Thyroid gland (tissue), 4 donors: ENCODE measurements around the gene CCDC85C. TPM values are rescaled to one million over a fixed set of nuclear protein-coding genes. Genes with fewer than 3 reads are reported as not detected.

Source experiments
- DNase-seq, 2 donors: peaks; one replicate each; pipeline ENCODE4 v3.0.0-alpha.2; 2019
- H3K27ac ChIP-seq, 3 donors: fragments of 200-600 bp; sonication (generic); 1 replicate in 2 of 3; 2 replicates in 1 of 3; pipeline ENCODE4 v1.5.1; 2016 to 2019; ENCODE audit warnings: mild to moderate bottlenecking in 1 of 3, moderate library complexity in 1 of 3
- H3K27me3 ChIP-seq: fragments of 200-600 bp; sonication (generic); one replicate; pipeline ENCODE4 v1.5.1; 2019
- H3K36me3 ChIP-seq, 2 donors: fragments of 200-600 bp; sonication (generic); one replicate each; pipeline ENCODE4 v1.5.1; 2016 to 2019
- H3K4me1 ChIP-seq, 2 donors: fragments of 200-600 bp; sonication (generic); one replicate each; pipeline ENCODE4 v1.5.1; 2017 to 2019
- H3K4me3 ChIP-seq, 3 donors: fragments of 200-600 bp; sonication (generic); replicated peaks in 1 of 3; 1 replicate in 2 of 3; 2 replicates in 1 of 3; pipeline ENCODE4 v1.5.1; 2016; ENCODE audit warnings: mild to moderate bottlenecking in 1 of 3
- H3K9me3 ChIP-seq: fragments of 200-600 bp; sonication (generic); one replicate; pipeline ENCODE4 v1.5.1; 2017
- CTCF ChIP-seq, 6 experiments: fragments of 200-600 bp in 3 of 6; fragments of 450-650 bp in 3 of 6; sonication (generic) in 3 of 6; IDR thresholded peaks; one replicate each; pipeline ENCODE4 v1.5.1; 2016 to 2019; ENCODE audit warnings: antibody characterized with exemption in 6 of 6, mild to moderate bottlenecking in 2 of 6, inconsistent platforms in 1 of 6, moderate library complexity in 1 of 6
- POLR2A ChIP-seq, 2 donors: fragments of 450-650 bp; IDR thresholded peaks; one replicate each; pipeline ENCODE4 v1.6.1; 2017; ENCODE audit warnings: antibody characterized with exemption in 2 of 2, mild to moderate bottlenecking in 2 of 2, moderate library complexity in 1 of 2
- WGBS, 2 donors: methylation state at CpG; one replicate each; pipeline ENCODE4 v1.1.5; 2017; 5-methylcytosine and 5-hydroxymethylcytosine counted together
- intact Hi-C: fragments of 100-400 bp; cut with DNase I; formaldehyde crosslinking; loops from one replicate; pipeline ENCODE4 v1.15.1; 2023
- total RNA-seq, 4 donors: library from RNA; depleted of rRNA; stranded (reverse); fragments of >200 nt; gene quantifications; one replicate each; pipeline ENCODE4 v1.2.3, GENCODE V29; 2016

CCDC85C gene
- total RNA-seq, 4 donors from 2014 or later = 8.6 to 28.3 (median 17.3) TPM

GRCh38 chr14:99627100-99627499, 23.1 kb upstream of the CCDC85C start:
- DNase-seq = no peak
- Histone ChIP-seq H3K27ac (no peak overlapping the region), H3K27me3 (no peaks in the 10 kb centered on the region), H3K4me1 (peaks cover 0 to 3% of the 10 kb centered on the region in 2 donors), H3K4me3 (no peak overlapping the region), H3K36me3 (no peaks in the 10 kb centered on the region), H3K9me3 (no peaks in the 10 kb centered on the region)
- WGBS, 2 donors = 78 to 82% methylated on average over 2 of the region's 2 CpGs
- intact Hi-C loops = no loop called here
- no peak for TF ChIP-seq CTCF (IDR thresholded peaks at IDR 0.05)
- no peak for TF ChIP-seq POLR2A (IDR thresholded peaks at IDR 0.05)

GRCh38 chr14:99626041-99626648, 22.1 kb upstream of the CCDC85C start:
- peaks cover 0 to 3% of the 10 kb centered on the region in 2 donors for H3K4me1 ChIP-seq
- intact Hi-C loops = no loop called here
- no peak for DNase-seq
- no peaks in the 10 kb centered on the region for H3K36me3 ChIP-seq
- no peak overlapping the region for H3K27ac ChIP-seq
- H3K27me3 ChIP-seq = no peaks in the 10 kb centered on the region
- H3K4me3 ChIP-seq = no peak overlapping the region
- WGBS, 2 donors = 79 to 85% methylated on average over 8 to 11 of the region's 11 CpGs
- TF ChIP-seq CTCF (IDR thresholded peaks at IDR 0.05) (no peak), POLR2A (IDR thresholded peaks at IDR 0.05) (no peak)
- H3K9me3 ChIP-seq = no peaks in the 10 kb centered on the region

GRCh38 chr14:99625476-99625875, 21.5 kb upstream of the CCDC85C start:
- Histone ChIP-seq H3K27ac (no peak overlapping the region), H3K9me3 (no peaks in the 10 kb centered on the region), H3K36me3 (no peaks in the 10 kb centered on the region), H3K4me1 (peaks cover 0 to 3% of the 10 kb centered on the region in 2 donors), H3K4me3 (no peak overlapping the region), H3K27me3 (no peaks in the 10 kb centered on the region)
- TF ChIP-seq CTCF (IDR thresholded peaks at IDR 0.05) = no peak
- TF ChIP-seq POLR2A (IDR thresholded peaks at IDR 0.05) = no peak
- DNase-seq = no peak
- WGBS, 2 donors = 80 to 100% methylated on average over 1 to 3 of the region's 3 CpGs
- intact Hi-C loops = no loop called here

GRCh38 chr14:99624971-99625370, 21.0 kb upstream of the CCDC85C start:
- no peak for TF ChIP-seq CTCF (IDR thresholded peaks at IDR 0.05)
- no peak for TF ChIP-seq POLR2A (IDR thresholded peaks at IDR 0.05)
- no peak overlapping the region for H3K4me3 ChIP-seq
- intact Hi-C loops = no loop called here
- H3K9me3 ChIP-seq = no peaks in the 10 kb centered on the region
- no peak for DNase-seq
- no peaks in the 10 kb centered on the region for H3K27me3 ChIP-seq
- WGBS, 2 donors = 78 to 86% methylated on average over 8 to 9 of the region's 13 CpGs
- H3K4me1 ChIP-seq = peaks cover 0 to 3% of the 10 kb centered on the region in 2 donors
- H3K36me3 ChIP-seq = no peaks in the 10 kb centered on the region
- no peak overlapping the region for H3K27ac ChIP-seq

- Histone ChIP-seq H3K9me3 (no peaks in the 10 kb centered on the region), H3K4me1 (peaks cover 0 to 2% of the 10 kb centered on the region in 2 donors), H3K27me3 (no peaks in the 10 kb centered on the region), H3K4me3 (no peak overlapping the region), H3K36me3 (no peaks in the 10 kb centered on the region), H3K27ac (no peak overlapping the region)
- DNase-seq = no peak
- TF ChIP-seq CTCF (IDR thresholded peaks at IDR 0.05) = no peak
- no peak for TF ChIP-seq POLR2A (IDR thresholded peaks at IDR 0.05)
- intact Hi-C loops = no loop called here
- WGBS, 2 donors = 78 to 91% methylated on average over 6 of the region's 6 CpGs
Measured at GRCh38 chr14:99624024-99624423, 20.0 kb upstream of the CCDC85C start.
